Ishikawa (cell line): Measurements from ENCODE around the gene LURAP1L.

Experiments
- CEBPB ChIP-seq: IDR thresholded peaks from 2 replicates; pipeline ENCODE4 v1.6.1; 2012
- CREB1 ChIP-seq: IDR thresholded peaks from 2 replicates; pipeline ENCODE4 v1.6.1; 2012; ENCODE audit warnings: low read depth
- EGR1 ChIP-seq: IDR thresholded peaks from 2 replicates; pipeline ENCODE4 v1.6.1; 2012
- EP300 ChIP-seq: IDR thresholded peaks from 2 replicates; pipeline ENCODE4 v1.6.1; 2012; ENCODE audit warnings: borderline replicate concordance
- FOXM1 ChIP-seq: IDR thresholded peaks from 2 replicates; pipeline ENCODE4 v1.6.1; 2012; ENCODE audit warnings: low read depth, borderline replicate concordance
- MAX ChIP-seq: IDR thresholded peaks from 2 replicates; pipeline ENCODE4 v1.6.1; 2012
- NFIC ChIP-seq: IDR thresholded peaks from 2 replicates; pipeline ENCODE4 v1.6.1; 2012
- RAD21 ChIP-seq: IDR thresholded peaks from 2 replicates; pipeline ENCODE4 v1.6.1; 2012; ENCODE audit warnings: low read depth
- TAF1 ChIP-seq: IDR thresholded peaks from 2 replicates; pipeline ENCODE4 v1.6.1; 2012; ENCODE audit warnings: low read depth, mild to moderate bottlenecking
- TCF12 ChIP-seq: IDR thresholded peaks from 2 replicates; pipeline ENCODE4 v1.6.1; 2012; ENCODE audit warnings: low read depth
- TEAD4 ChIP-seq: IDR thresholded peaks from 2 replicates; pipeline ENCODE4 v1.6.1; 2012
- USF1 ChIP-seq: IDR thresholded peaks from 2 replicates; pipeline ENCODE4 v1.6.1; 2012
- YY1 ChIP-seq: IDR thresholded peaks from 2 replicates; pipeline ENCODE4 v1.6.1; 2012; ENCODE audit warnings: low read depth
- ZBTB7A ChIP-seq: IDR thresholded peaks from 2 replicates; pipeline ENCODE4 v1.6.1; 2012; ENCODE audit warnings: low read depth
- TF ChIP-seq, protein P1 (sequence below): IDR thresholded peaks from 2 replicates; pipeline ENCODE4 v1.6.1; 2012; ENCODE audit warnings: low read depth, mild to moderate bottlenecking

LURAP1L gene

GRCh38 chr9:12838546-12838945 lies 63.7 kb downstream of the LURAP1L start:
- TF ChIP-seq CREB1 (no peak), EP300 (no peak), YY1 (no peak), TAF1 (no peak), FOXM1 (no peak), NFIC (no peak), TCF12 (no peak), USF1 (no peak), CEBPB (no peak)
- TF ChIP-seq, protein P1, sequence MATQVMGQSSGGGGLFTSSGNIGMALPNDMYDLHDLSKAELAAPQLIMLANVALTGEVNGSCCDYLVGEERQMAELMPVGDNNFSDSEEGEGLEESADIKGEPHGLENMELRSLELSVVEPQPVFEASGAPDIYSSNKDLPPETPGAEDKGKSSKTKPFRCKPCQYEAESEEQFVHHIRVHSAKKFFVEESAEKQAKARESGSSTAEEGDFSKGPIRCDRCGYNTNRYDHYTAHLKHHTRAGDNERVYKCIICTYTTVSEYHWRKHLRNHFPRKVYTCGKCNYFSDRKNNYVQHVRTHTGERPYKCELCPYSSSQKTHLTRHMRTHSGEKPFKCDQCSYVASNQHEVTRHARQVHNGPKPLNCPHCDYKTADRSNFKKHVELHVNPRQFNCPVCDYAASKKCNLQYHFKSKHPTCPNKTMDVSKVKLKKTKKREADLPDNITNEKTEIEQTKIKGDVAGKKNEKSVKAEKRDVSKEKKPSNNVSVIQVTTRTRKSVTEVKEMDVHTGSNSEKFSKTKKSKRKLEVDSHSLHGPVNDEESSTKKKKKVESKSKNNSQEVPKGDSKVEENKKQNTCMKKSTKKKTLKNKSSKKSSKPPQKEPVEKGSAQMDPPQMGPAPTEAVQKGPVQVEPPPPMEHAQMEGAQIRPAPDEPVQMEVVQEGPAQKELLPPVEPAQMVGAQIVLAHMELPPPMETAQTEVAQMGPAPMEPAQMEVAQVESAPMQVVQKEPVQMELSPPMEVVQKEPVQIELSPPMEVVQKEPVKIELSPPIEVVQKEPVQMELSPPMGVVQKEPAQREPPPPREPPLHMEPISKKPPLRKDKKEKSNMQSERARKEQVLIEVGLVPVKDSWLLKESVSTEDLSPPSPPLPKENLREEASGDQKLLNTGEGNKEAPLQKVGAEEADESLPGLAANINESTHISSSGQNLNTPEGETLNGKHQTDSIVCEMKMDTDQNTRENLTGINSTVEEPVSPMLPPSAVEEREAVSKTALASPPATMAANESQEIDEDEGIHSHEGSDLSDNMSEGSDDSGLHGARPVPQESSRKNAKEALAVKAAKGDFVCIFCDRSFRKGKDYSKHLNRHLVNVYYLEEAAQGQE, result no peak

- TF ChIP-seq NFIC (no peak), ZBTB7A (no peak), EP300 (no peak), RAD21 (no peak), CEBPB (no peak), CREB1 (no peak), USF1 (no peak), YY1 (no peak), TEAD4 (no peak), MAX (no peak), FOXM1 (no peak), TCF12 (no peak), EGR1 (no peak), TAF1 (no peak)
- TF ChIP-seq, protein P1, result no peak
Measured at GRCh38 chr9:12843735-12844134, 68.9 kb downstream of the LURAP1L start.

DNA sequence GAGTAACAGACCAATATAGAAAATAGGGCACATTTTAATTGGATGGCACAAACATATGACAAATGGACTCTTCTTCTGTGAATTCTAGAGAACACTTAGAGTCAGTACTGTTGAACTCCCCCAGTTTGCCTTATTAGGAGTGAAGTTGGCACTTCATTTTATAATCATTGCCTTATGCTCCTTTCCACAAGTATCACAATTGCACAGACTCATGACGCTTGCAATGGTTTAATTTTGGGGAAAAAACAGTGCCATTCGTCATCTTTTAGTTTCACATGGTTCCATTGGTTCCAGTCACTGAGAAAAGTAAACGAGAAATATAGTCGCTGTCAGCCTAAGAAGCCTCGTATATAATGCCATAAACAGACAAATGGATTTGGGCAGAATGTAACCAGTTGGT lies 71.2 kb downstream of the LURAP1L start:
- TF ChIP-seq NFIC, result no peak
- TF ChIP-seq, protein P1, result no peak
- no peak for TF ChIP-seq ZBTB7A
- TF ChIP-seq CEBPB, result no peak
- TF ChIP-seq YY1, result no peak
- TF ChIP-seq CREB1, result no peak
- no peak for TF ChIP-seq TCF12
- TF ChIP-seq EGR1, result no peak
- TF ChIP-seq TAF1, result no peak
- TF ChIP-seq USF1, result no peak
- no peak for TF ChIP-seq RAD21

GRCh38 chr9:12847561-12847960 lies 72.7 kb downstream of the LURAP1L start:
- TF ChIP-seq EP300 (no peak), CEBPB (no peak), NFIC (no peak), USF1 (no peak), YY1 (no peak), CREB1 (no peak), MAX (no peak), FOXM1 (no peak), TEAD4 (no peak), TCF12 (no peak), ZBTB7A (no peak), RAD21 (no peak), TAF1 (no peak), EGR1 (no peak)
- TF ChIP-seq, protein P1, result no peak
